ENCODE measurements around the gene SUN5. TPM values are rescaled to one million over a fixed set of nuclear protein-coding genes. Genes with fewer than 3 reads are reported as not detected.
A peak's percentile ranks its signal among the peaks of the same experiment; 100 is the strongest.

SUN5 gene
- total and polyA plus RNA-seq, 7 donors: not detected

DNA sequence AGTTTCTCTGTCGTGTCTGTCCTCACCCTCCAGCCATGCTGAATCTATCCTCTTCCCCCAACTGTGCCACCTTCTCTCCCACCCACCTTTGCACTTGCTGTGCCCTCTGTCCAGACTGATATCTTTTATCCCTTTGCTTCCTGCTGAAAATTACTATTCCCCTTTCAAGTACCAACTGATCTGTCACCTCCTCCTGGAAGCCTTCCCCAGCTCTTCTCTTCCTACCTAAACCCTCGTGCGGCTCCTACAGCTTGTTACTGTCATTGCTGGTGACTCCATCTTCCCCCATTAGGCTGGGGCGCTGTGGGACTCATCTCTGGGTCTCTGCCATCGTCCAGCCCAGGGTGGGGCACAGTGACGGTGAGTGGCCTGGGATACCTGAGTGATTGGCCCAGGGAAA is 28.3 kb upstream of the SUN5 start:
- ATAC-seq (no peak), DNase-seq (peak in 1 of 2 donors; percentile 15)
- H3K36me3 ChIP-seq (ENCODE audit: insufficient read depth in 1 of 2, low read depth in 1 of 2): no peaks in the 10 kb centered on the region
- no peak overlapping the region for H3K4me3 ChIP-seq
- H3K27me3 ChIP-seq (ENCODE audit: insufficient read depth in 3 of 3, low read length in 2 of 3): peaks cover 0 to 16% (median 5%) of the 10 kb centered on the region in 3 donors
- no peak overlapping the region for H3K27ac ChIP-seq
- WGBS, 3 donors: 70 to 83% (median 76%) methylated on average over 6 of the region's 6 CpGs
- H3K4me1 ChIP-seq: no peaks in the 10 kb centered on the region
- TF ChIP-seq, protein P1, sequence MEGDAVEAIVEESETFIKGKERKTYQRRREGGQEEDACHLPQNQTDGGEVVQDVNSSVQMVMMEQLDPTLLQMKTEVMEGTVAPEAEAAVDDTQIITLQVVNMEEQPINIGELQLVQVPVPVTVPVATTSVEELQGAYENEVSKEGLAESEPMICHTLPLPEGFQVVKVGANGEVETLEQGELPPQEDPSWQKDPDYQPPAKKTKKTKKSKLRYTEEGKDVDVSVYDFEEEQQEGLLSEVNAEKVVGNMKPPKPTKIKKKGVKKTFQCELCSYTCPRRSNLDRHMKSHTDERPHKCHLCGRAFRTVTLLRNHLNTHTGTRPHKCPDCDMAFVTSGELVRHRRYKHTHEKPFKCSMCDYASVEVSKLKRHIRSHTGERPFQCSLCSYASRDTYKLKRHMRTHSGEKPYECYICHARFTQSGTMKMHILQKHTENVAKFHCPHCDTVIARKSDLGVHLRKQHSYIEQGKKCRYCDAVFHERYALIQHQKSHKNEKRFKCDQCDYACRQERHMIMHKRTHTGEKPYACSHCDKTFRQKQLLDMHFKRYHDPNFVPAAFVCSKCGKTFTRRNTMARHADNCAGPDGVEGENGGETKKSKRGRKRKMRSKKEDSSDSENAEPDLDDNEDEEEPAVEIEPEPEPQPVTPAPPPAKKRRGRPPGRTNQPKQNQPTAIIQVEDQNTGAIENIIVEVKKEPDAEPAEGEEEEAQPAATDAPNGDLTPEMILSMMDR (IDR thresholded peaks at IDR 0.05): no peak
- no peaks in the 10 kb centered on the region for H3K9me3 ChIP-seq
- intact Hi-C loops (cut with DNase I): no loop called here

DNA sequence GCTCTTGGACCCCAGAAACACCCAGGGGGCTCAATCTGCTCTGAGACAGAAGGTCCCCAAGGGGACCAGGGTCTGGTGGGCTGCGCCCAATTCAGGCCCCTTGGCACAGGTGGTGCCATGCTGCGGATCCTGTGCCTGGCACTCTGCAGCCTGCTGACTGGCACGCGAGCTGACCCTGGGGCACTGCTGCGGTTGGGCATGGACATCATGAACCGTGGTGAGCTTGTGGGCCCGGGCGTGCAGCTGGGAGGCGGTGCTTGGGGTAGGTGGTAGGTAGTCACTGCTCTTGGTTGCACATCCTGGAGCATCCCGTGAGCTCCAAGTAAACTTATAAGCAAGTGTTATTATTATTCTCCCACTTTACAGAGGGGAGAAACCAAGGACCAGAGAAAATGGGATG is 27.3 kb upstream of the SUN5 start, which contains the start of gene BPIFB6:
BPIFB6 (plus strand) TSS at position 118 of the 400 bp plus-strand sequence; CDS start at position 118, 0 bp downstream.
- H3K27me3 ChIP-seq (ENCODE audit: insufficient read depth in 3 of 3, low read length in 2 of 3): peaks cover 0 to 21% (median 7%) of the 10 kb centered on the region in 3 donors
- intact Hi-C loops (cut with DNase I): no loop called here
- H3K4me1 ChIP-seq: no peaks in the 10 kb centered on the region
- no peak within 1 kb of the TSS for H3K27ac ChIP-seq
- H3K9me3 ChIP-seq: no peaks in the 10 kb centered on the region
- DNase-seq (peak in 1 of 2 donors; percentile 49), ATAC-seq (no peak)
- H3K36me3 ChIP-seq (ENCODE audit: insufficient read depth in 1 of 2, low read depth in 1 of 2): no peaks in the 10 kb centered on the region
- TF ChIP-seq, protein P1 (IDR thresholded peaks at IDR 0.05): no peak
- no peak within 1 kb of the TSS for H3K4me3 ChIP-seq
- WGBS, 3 donors: 84 to 88% (median 86%) methylated on average over 10 of the region's 10 CpGs

DNA sequence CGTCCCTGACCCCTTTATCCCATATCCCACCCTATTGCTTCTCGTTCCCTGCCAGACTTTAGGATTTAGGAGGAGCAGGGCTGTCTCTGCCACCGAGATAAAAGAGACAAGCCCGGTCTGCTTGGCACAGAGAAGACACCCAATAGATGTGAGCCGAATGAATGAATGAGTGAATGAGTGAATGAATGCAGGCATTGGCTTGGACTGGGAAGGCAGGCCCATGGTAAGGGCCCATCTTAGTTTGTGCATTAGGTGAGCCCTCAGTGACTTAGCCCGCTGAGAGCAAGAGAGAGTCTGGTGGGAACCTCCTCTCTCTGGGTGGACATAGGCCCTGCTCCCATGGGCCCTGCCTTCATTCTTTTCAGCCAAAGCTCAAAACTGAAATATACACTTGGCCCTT is 26.3 kb upstream of the SUN5 start:
- Histone ChIP-seq H3K27ac (no peak overlapping the region), H3K4me1 (no peaks in the 10 kb centered on the region), H3K4me3 (no peak overlapping the region), H3K36me3 (ENCODE audit: insufficient read depth in 1 of 2, low read depth in 1 of 2) (no peaks in the 10 kb centered on the region), H3K27me3 (ENCODE audit: insufficient read depth in 3 of 3, low read length in 2 of 3) (peaks cover 0 to 21% (median 7%) of the 10 kb centered on the region in 3 donors), H3K9me3 (no peaks in the 10 kb centered on the region)
- 75 to 82% (median 78%) methylated on average over 6 of the region's 6 CpGs for WGBS, 3 donors
- ATAC-seq (no peak), DNase-seq (peak in 1 of 2 donors; percentile 16)
- intact Hi-C loops (cut with DNase I): no loop called here
- TF ChIP-seq, protein P1 (IDR thresholded peaks at IDR 0.05): no peak

DNA sequence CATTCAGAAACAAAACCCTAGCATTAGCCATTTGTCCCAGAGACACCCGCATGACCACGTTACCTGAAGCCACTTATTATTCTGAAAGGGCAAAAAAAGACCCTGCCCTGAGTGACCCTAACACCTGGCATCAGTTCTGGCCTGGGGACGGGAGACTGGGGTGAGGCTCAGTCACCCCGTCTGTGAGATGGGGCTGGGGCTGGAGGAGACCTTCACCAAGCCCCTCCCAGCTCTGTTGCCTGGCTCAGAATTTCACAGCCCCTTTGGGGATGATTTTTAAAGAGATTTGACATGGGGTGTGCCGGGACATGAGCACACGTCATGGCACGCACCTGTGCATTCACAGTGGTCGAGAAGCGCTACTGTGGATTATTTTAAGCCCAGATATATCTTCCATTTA is 25.8 kb upstream of the SUN5 start:
- DNase-seq: peak in 1 of 2 donors; percentile 15
- Histone ChIP-seq H3K36me3 (ENCODE audit: insufficient read depth in 1 of 2, low read depth in 1 of 2) (no peaks in the 10 kb centered on the region), H3K4me1 (no peaks in the 10 kb centered on the region), H3K27me3 (ENCODE audit: insufficient read depth in 3 of 3, low read length in 2 of 3) (peaks cover 0 to 21% (median 7%) of the 10 kb centered on the region in 3 donors), H3K4me3 (no peak overlapping the region), H3K9me3 (no peaks in the 10 kb centered on the region), H3K27ac (no peak overlapping the region)
- TF ChIP-seq, protein P1 (IDR thresholded peaks at IDR 0.05): no peak
- intact Hi-C loops (cut with DNase I): no loop called here
- ATAC-seq: no peak
- 51 to 65% (median 56%) methylated on average over 9 of the region's 9 CpGs for WGBS, 3 donors

DNA sequence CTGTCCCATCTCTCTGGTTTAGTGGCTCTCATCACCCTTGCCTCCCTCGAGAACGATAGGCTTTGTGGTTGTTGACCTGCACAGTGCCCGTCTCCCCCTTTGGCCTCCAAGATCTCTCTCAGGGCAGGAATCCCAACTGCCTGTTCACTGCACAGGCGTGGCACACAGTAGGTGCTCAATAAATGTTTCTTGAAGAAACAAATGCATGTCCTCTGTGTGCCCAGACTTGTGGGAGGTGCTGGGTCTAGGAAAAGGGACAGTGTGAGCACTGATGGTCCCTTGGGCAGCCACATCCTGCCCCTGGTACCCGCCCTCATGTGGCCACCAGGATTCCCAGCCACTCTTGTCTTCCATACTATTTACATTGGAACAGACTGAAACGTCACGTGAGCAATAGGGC is 24.6 kb upstream of the SUN5 start:
- H3K27me3 ChIP-seq (ENCODE audit: insufficient read depth in 3 of 3, low read length in 2 of 3): peaks cover 0 to 21% (median 7%) of the 10 kb centered on the region in 3 donors
- WGBS, 3 donors: 68 to 76% (median 69%) methylated on average over 7 of the region's 7 CpGs
- intact Hi-C loops (cut with DNase I): no loop called here
- H3K36me3 ChIP-seq (ENCODE audit: insufficient read depth in 1 of 2, low read depth in 1 of 2): no peaks in the 10 kb centered on the region
- no peak overlapping the region for H3K4me3 ChIP-seq
- no peak for DNase-seq
- no peaks in the 10 kb centered on the region for H3K9me3 ChIP-seq
- no peaks in the 10 kb centered on the region for H3K4me1 ChIP-seq
- ATAC-seq: no peak
- no peak overlapping the region for H3K27ac ChIP-seq
- TF ChIP-seq, protein P1 (IDR thresholded peaks at IDR 0.05): no peak

All from psoas muscle (tissue), 8 donors.